Activated T-helper 1 cell treated with Interleukin-2 at 50 U/mL for 16 hours (primary cell): ENCODE data around the gene TCEA2.

Experiments used
- DNase-seq: peaks from one replicate; pipeline ENCODE4 v3.0.0-alpha.2; 2020; ENCODE audit warnings: low read depth

TCEA2 gene

GRCh38 chr20:64065062-64065973 is 2.3 kb downstream of the TCEA2 start:
- no peak for DNase-seq

- peak; percentile 27 for DNase-seq
Measured at GRCh38 chr20:64065974-64066343, 3.0 kb downstream of the TCEA2 start.

- DNase-seq = no peak
Measured at GRCh38 chr20:64067005-64067632, 4.1 kb downstream of the TCEA2 start.

GRCh38 chr20:64067733-64068307 is 4.8 kb downstream of the TCEA2 start:
- DNase-seq = no peak

GRCh38 chr20:64068386-64069208 is 5.6 kb downstream of the TCEA2 start:
- DNase-seq = no peak

- DNase-seq = no peak
Measured at GRCh38 chr20:64069209-64069613, 6.2 kb downstream of the TCEA2 start.

- DNase-seq = no peak
Measured at GRCh38 chr20:64069614-64070243, 6.7 kb downstream of the TCEA2 start.

GRCh38 chr20:64070244-64070993 is 7.4 kb downstream of the TCEA2 start:
- no peak for DNase-seq

GRCh38 chr20:64071341-64072332 is 8.6 kb downstream of the TCEA2 start:
- DNase-seq = no peak

- no peak for DNase-seq
Measured at GRCh38 chr20:64072498-64073063, 9.6 kb downstream of the TCEA2 start.

- no peak for DNase-seq
Measured at GRCh38 chr20:64073476-64074183, 10.6 kb downstream of the TCEA2 start.

GRCh38 chr20:64074184-64074789 is 11.3 kb downstream of the TCEA2 start:
- DNase-seq = no peak

- DNase-seq = no peak
Measured at GRCh38 chr20:64074963-64075362, 12.0 kb downstream of the TCEA2 start.

GRCh38 chr20:64075556-64075955 is 12.6 kb downstream of the TCEA2 start:
- DNase-seq = no peak

GRCh38 chr20:64076061-64076997 is 13.3 kb downstream of the TCEA2 start:
- DNase-seq = no peak

GRCh38 chr20:64077094-64077493 is 14.1 kb downstream of the TCEA2 start:
- peak; percentile 28 for DNase-seq

- DNase-seq = no peak
Measured at GRCh38 chr20:64077541-64077875, 14.5 kb downstream of the TCEA2 start.
